IPS-15b (cell line): ENCODE measurements around the gene CDC45.

Experiments used
- H3K27me3 ChIP-seq: one replicate; pipeline ENCODE4 v1.6.1; 2013; ENCODE audit warnings: low read length; ENCODE audit not compliant: control insufficient read depth, insufficient read depth
- H3K36me3 ChIP-seq: one replicate; pipeline ENCODE4 v1.6.1; 2013; ENCODE audit warnings: low read length; ENCODE audit not compliant: control insufficient read depth, insufficient read depth
- H3K4me1 ChIP-seq: one replicate; pipeline ENCODE4 v1.6.1; 2013; ENCODE audit warnings: mild to moderate bottlenecking, low read length; ENCODE audit not compliant: control insufficient read depth, insufficient read depth
- H3K4me3 ChIP-seq: one replicate; pipeline ENCODE4 v1.5.1; 2013; ENCODE audit warnings: low read depth, low read length
- H3K9ac ChIP-seq: one replicate; pipeline ENCODE4 v1.6.1; 2013; ENCODE audit warnings: low read depth, mild to moderate bottlenecking, low read length
- H3K9me3 ChIP-seq: one replicate; pipeline ENCODE4 v1.6.1; 2013; ENCODE audit warnings: mild to moderate bottlenecking, low read length; ENCODE audit not compliant: control insufficient read depth, insufficient read depth

Gene CDC45

DNA sequence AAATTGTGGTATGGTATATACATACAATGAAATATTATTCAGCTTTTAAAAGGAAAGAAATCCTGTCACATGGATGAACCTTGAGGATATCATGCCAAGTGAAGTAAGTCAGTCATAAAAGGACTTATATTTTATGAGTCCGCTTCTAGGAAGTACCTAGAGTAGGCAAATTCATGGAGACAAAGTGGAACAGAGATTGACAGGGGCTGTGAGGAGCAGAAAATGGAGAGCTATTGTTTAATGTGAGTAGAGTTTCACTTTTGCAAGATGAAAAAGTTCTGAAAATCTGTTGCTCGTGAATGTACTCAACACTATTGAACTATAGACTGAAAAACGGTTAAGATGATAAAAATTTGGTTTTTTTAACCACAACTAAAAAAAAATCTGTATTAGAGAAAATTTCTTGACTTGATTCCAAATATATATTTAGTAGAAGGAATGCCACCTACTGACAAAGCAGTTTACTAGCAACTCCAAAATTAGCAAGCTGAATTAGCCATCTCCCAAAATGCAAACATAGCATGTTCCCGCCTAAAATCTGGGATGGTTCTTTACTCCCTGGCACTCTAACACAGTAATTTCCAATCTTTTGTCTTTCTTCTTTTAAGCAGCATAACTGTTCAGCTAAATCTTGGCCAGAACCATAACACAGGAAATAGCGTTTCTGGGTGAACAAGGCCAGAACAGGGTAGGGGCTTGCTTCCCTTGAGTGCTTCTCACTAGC, 2.2 kb upstream of the CDC45 start:
- Histone ChIP-seq H3K27me3 (no peaks in the 10 kb centered on the region), H3K36me3 (peaks cover 19% of the 10 kb centered on the region), H3K9me3 (no peaks in the 10 kb centered on the region), H3K9ac (no peak overlapping the region), H3K4me3 (peak overlapping the region; percentile 95), H3K4me1 (no peaks in the 10 kb centered on the region)

DNA sequence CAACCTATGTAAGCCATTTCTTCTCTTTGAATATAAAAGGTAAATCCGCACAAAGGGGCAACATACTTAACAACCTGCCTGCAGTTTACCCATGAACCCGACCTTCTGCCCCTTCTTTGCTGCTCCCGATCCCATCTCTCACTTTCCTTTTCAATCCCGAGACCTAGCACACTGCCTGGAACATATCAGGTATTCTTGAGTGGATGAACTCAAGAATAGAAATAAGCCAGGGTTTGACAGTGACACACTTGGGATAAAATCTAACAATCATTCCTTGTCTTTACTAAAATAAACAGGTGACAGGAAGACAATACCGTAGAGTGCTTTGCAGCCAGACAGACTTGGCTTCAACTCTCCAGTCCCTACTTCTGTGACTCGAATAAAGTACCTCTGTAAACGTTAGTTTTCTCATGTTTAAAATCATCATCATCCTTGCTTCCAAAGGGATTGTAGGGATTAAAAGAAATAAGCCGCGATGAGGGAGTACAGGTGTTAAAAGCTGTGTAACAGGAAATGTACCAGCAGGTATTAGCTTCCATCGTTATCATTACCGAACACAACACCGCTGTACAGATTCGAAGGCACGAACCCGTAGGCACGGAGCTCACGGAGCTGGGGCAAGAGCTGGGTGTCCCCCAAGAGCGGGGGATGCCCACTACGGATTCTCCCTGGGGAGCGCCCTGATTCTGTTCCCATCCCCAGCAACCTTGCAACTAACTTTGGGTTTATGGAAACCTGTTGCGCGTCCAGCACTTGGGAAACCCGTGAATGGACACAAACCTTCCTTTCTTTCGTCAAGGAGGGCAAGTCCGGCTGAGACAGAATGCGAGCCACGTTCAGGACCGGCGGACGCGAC, 1.4 kb upstream of the CDC45 start:
- H3K36me3 ChIP-seq = peaks cover 12% of the 10 kb centered on the region
- no peaks in the 10 kb centered on the region for H3K27me3 ChIP-seq
- peak overlapping the region; percentile 95 for H3K4me3 ChIP-seq
- no peaks in the 10 kb centered on the region for H3K9me3 ChIP-seq
- peak overlapping the region; percentile 93 for H3K9ac ChIP-seq
- no peaks in the 10 kb centered on the region for H3K4me1 ChIP-seq

DNA sequence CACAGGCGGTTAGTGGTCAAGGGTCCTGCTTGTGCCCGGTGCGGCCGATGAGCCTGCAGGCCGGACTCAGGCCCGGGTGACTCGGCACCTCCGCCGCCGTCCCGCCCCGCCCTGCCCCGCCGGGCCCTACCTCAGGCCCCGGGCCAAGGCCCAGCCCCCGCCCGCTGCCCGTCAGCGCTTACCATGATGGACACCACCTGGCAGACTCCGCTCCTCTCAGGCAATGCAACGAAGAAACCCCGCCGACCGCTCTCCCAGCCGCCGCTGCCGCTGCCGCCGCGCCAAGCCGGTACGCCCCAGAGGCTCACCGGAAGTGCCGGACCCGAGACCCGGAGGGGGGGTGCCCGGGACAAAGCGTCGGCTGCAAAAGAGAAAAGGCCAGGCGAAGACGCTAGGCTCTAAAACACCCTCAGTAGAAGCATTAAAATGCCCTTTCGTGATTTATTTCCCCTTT, 792 bp upstream of the CDC45 start, which contains the start of gene UFD1:
Gene UFD1 (minus strand): TSS at position 293 of the 454 bp plus-strand sequence. CDS start 108 bp downstream, at position 185.
- peak within 1 kb of the TSS; percentile 95 for H3K9ac ChIP-seq
- peaks cover 12% of the 10 kb centered on the region for H3K36me3 ChIP-seq
- peak within 1 kb of the TSS; percentile 95 for H3K4me3 ChIP-seq
- no peaks in the 10 kb centered on the region for H3K4me1 ChIP-seq
- no peaks in the 10 kb centered on the region for H3K27me3 ChIP-seq
- H3K9me3 ChIP-seq = no peaks in the 10 kb centered on the region

DNA sequence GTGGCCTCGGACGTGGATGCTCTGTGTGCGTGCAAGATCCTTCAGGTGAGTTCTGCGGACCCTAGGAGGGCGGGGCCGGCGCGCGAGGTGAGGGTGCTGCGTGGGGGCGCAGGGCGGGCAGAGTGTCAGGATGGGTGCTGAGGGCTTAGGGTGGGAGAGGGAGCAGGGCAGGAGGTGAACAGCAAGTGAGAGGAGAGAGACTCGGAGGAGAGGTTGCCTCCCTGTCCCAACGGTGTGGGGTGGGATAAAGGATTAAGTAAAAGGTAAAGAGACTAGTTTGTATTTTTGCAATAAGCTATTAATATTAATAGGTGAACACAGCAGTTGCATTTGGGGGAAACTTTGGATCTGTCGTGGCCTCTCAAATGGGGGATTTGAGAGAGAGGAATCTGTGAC, 451 bp downstream of the CDC45 start:
- Histone ChIP-seq H3K4me1 (no peaks in the 10 kb centered on the region), H3K9me3 (no peaks in the 10 kb centered on the region), H3K4me3 (peak overlapping the region; percentile 84), H3K9ac (peak overlapping the region; percentile 62), H3K27me3 (no peaks in the 10 kb centered on the region), H3K36me3 (peaks cover 19% of the 10 kb centered on the region)

DNA sequence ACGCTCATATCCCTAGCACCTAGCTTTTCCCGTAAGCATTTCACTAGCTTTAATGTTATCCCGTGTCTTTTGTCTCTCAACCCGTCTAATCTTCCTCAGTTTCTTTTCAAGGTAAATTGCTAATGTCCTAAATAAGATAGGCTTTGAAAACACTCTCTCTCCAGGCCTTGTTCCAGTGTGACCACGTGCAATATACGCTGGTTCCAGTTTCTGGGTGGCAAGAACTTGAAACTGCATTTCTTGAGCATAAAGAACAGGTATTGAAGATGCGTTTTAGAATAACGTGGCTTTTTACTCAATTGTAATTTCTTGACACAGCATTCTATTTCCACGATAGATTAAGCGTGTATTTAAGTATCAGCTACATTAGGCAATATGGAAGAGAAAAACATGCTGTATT, 1.1 kb downstream of the CDC45 start:
- peaks cover 22% of the 10 kb centered on the region for H3K36me3 ChIP-seq
- H3K4me3 ChIP-seq = peak overlapping the region; percentile 84
- no peaks in the 10 kb centered on the region for H3K27me3 ChIP-seq
- no peaks in the 10 kb centered on the region for H3K9me3 ChIP-seq
- H3K9ac ChIP-seq = no peak overlapping the region
- no peaks in the 10 kb centered on the region for H3K4me1 ChIP-seq

DNA sequence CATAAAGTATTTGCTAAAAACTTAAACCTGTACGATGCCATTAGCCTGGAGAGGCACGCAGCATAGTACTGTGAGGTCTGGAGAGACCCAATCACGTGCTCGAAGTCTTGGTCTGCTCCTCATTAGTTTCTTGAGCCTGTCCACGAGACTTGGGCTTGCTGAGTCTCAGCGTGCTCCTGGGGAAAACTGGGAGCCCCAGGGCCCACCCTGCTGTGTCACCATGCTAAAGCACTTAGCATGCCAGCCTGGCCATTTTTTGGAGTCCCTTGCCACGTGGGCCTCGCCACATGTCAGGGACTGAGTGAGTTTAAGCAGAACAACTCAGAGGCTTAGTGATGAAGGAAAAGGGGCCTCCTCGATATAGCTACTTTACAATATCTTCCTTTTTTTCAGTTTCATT, 2.6 kb downstream of the CDC45 start:
- Histone ChIP-seq H3K9ac (no peak overlapping the region), H3K36me3 (peaks cover 22% of the 10 kb centered on the region), H3K27me3 (no peaks in the 10 kb centered on the region), H3K9me3 (no peaks in the 10 kb centered on the region), H3K4me3 (no peak overlapping the region), H3K4me1 (no peaks in the 10 kb centered on the region)

DNA sequence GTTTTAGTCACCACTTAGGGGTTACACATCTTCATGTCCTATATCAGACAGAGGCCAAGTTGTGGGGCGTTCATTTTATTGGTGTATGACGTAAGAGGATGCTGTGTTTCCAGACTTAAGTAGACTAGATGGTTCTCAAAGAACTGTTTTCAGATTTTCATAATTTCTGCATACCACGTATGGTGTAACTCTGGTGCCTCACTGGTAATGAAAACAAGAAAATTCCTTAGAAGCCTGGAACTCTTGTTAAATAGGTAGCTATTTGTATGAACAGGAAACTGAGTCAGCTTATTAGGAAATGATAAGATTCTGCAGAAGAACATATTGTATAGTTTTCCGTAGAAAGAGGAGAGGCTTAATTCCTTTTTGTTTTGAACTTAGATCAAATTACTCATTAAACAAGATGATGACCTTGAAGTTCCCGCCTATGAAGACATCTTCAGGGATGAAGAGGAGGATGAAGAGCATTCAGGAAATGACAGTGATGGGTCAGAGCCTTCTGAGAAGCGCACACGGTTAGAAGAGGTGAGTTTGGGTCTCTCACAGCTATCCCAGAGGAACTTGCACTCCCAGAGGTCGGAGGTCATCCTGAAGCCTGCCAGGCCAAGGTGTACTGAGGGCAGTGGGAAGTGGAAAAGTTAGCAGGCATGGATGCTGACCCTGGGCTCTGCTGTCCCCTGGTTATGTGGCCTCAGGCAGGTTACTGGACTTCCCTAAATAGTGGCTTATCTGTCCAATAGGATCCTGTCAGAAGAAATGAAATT, 3.9 kb downstream of the CDC45 start:
- Histone ChIP-seq H3K36me3 (peaks cover 22% of the 10 kb centered on the region), H3K27me3 (no peaks in the 10 kb centered on the region), H3K9ac (no peak overlapping the region), H3K4me3 (no peak overlapping the region), H3K4me1 (no peaks in the 10 kb centered on the region), H3K9me3 (no peaks in the 10 kb centered on the region)

DNA sequence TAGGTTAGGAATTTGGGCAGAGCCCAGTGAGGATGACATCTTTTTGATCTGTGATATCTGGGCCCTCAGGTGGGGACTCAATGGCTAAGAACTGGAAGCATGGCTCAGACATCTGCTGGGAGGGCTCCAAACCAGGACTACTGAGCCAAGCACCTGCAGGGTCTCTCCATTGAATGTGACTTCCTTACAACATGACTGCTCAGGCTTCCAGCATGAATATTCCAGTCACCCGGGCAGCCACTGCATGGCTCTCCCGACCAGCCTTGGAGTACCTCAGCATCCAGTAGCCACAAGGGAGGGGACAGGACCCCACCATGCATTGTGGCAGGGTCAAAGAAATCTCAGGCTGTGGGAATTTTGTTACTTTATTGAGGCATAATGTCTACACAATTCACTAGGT, 8.6 kb downstream of the CDC45 start:
- no peak overlapping the region for H3K9ac ChIP-seq
- no peaks in the 10 kb centered on the region for H3K9me3 ChIP-seq
- no peaks in the 10 kb centered on the region for H3K27me3 ChIP-seq
- H3K4me3 ChIP-seq = no peak overlapping the region
- peaks cover 17% of the 10 kb centered on the region for H3K36me3 ChIP-seq
- H3K4me1 ChIP-seq = no peaks in the 10 kb centered on the region

DNA sequence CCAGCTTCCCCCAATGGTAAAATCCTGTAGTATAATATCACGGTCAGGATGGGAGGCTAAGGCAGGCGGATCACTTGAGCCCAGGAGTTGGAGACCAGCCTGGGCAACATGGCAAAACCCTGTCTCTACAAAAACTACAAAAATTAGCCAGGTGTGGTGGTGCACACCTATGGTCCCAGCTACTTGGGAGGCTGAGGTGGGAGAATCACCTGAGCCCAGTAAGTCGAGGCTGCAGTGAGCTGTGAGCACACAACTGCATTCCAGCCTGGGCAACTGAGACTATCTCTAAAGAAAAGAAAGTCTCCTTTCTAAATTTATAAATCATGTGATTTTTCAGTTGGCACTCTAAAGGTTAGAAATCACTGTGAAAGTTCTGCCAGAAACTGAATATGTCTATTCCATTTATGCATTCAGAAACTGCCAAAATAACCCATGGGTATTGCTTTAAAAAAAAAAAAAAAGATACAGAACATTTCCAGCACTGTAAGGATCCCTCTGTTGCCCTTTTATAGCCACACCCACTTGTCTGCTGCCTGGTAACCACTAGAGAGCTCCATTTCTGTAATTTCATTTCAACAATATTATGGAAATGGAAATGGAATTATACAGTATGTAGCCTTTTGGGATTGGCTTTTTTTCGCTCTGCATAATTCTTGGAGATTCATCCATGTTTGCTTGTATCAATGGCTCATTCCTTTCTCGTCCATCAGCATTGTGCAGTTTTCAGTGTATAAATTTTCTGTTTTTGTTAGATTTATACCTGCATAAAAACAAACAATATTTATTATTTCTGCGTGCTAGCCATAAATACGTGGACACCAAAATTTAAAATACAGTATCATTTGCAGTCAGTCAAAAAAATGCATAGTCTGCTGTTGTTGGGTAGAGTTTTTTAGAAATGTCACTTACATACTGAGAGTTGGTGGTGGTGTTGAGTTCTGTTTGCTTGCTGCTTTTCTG, 9.4 kb downstream of the CDC45 start:
- no peaks in the 10 kb centered on the region for H3K9me3 ChIP-seq

DNA sequence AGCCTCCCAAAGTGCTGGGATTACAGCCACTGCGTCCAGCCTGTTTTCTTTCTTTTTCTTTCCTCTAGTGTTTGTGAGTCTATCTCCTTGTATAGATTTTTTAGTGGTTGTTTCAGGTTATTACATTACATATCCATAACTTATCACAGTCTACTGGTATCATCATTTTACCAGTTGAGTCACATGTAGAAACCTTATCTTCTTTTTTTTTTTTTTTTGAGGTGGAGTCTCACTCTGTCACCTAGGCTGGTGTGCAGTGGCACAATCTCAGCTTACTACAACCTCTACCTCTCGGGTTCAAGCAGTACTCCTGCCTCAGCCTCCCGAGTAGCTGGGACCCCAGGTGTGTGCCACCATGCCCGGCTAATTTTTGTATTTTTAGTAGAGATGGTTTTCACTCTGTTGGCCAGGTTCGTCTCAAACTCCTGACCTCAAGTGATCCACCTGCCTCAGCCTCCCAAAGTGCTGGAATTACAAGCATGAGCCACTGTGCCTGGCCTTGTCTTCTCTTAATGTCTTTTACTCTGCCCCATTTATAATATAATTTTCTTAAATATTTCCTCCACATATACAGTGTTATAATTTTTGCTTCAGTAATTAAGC, 11.0 kb downstream of the CDC45 start:
- Histone ChIP-seq H3K4me1 (no peaks in the 10 kb centered on the region), H3K36me3 (peaks cover 4% of the 10 kb centered on the region), H3K9ac (no peak overlapping the region), H3K9me3 (no peaks in the 10 kb centered on the region), H3K27me3 (no peaks in the 10 kb centered on the region), H3K4me3 (no peak overlapping the region)

More for the DNA sequence above, 9.4 kb downstream of the CDC45 start:
- Histone ChIP-seq H3K36me3 (peaks cover 9% of the 10 kb centered on the region), H3K27me3 (no peaks in the 10 kb centered on the region), H3K9ac (no peak overlapping the region), H3K4me1 (no peaks in the 10 kb centered on the region), H3K4me3 (no peak overlapping the region)
